ENCODE results near the gene ARHGAP24. TPM values are rescaled to one million over a fixed set of nuclear protein-coding genes. Genes with fewer than 3 reads are reported as not detected.

The ARHGAP24 gene
- total RNA-seq, 1 experiment from 2014 or later, result 1.3 TPM

GRCh38 chr4:85769009-85769408 is 294.1 kb downstream of the ARHGAP24 start:
- no peak for DNase-seq (ENCODE audit: extremely low read depth, low read depth)

DNA sequence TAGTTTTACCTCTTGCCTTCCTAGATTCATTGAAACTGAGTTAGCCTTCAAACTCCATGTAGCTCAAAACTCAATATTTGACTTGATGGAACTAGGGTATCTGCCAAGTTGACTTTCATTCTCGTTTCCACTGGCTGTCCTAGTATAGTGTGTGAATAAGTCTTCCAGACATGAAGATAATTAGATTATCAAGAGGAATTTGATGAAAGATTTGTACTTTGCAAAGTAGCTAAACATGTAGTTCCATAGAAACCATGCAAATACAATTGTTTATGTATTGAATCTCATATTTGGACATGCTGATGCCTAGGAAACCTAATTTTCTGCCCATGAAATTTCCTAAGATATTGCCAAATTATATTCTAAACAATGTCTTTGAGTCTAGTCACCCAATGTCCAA is 297.5 kb downstream of the ARHGAP24 start:
- no peak for DNase-seq (ENCODE audit: extremely low read depth, low read depth)

DNA sequence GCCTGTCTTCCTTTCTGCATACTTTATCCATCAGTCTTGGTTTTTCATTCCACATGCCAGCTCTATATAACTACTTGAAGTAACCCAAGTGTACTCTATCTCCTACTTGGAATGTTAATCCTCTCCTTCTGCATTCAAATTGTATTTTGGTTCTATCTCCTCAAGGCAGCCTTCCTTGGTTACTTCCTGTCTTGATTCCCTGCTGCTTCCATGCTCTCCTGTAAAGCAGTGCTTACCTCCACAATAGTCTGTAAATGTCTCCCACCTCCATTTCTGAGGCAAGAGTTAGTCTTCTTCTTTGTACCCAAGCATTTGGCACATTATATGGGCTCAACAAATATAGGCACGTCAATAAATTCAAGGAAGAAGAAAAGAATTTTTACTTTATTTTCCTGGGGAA is 298.4 kb downstream of the ARHGAP24 start:
- DNase-seq (ENCODE audit: extremely low read depth, low read depth), result no peak

GRCh38 chr4:85774000-85774399 is 299.1 kb downstream of the ARHGAP24 start:
- no peak for DNase-seq (ENCODE audit: extremely low read depth, low read depth)

DNA sequence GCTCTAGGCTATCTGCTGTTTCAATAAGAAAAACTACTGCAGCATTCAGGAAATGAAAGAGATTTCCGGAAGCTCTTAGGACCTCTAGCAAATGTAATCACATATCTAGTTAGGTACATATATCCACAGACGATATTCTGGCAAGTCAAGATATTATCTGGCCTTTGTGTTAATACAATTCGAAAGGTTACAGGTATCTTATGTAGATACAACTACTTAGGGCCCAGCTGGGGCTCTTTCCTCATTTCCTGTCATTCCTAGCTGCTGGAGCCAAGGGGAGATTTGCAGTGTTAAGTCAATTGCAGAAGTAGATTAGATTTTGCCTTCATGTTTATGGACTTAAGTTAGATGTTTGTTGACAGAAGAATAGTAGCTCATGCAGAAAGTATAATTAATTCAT is 299.5 kb downstream of the ARHGAP24 start:
- no peak for DNase-seq (ENCODE audit: extremely low read depth, low read depth)

DNA sequence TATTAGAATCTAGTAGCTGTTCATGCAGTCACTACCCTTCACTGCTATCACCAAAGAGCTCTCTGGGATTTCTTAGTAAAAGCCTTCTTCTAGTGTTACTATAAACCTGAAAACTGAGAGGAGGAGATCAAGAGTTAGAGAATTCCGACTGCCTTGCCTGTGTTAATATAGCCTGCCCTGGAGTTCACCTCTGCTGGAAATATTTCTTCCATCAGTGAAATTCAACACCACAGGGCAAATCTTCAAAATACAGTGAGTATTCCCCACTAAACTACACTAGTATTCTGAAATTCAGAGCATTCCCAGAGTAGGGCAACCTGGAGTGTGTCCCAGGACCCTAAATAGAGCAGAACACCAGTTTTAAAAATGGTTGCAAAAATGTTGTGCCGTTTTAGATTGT is 301.1 kb downstream of the ARHGAP24 start:
- no peak for DNase-seq (ENCODE audit: extremely low read depth, low read depth)

DNA sequence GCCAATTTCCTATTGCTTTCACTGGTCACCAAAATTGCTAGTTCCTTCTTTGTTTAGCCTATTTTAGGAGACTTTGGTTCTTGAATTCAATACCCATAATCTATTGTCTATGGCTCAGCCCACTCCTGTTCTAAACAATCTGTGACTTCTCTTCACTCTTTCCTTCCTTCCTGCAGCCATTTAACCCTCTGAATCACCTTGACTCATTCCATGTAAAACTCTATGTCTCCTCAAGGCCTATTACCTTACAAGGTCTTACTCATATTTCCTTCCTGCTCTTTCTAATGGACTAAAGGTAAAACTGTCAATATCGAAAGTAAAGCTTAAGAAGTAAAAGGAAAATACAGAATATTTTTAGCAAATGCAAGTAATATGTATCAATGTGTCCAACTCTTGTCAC is 301.6 kb downstream of the ARHGAP24 start:
- DNase-seq (ENCODE audit: extremely low read depth, low read depth), result no peak

DNA sequence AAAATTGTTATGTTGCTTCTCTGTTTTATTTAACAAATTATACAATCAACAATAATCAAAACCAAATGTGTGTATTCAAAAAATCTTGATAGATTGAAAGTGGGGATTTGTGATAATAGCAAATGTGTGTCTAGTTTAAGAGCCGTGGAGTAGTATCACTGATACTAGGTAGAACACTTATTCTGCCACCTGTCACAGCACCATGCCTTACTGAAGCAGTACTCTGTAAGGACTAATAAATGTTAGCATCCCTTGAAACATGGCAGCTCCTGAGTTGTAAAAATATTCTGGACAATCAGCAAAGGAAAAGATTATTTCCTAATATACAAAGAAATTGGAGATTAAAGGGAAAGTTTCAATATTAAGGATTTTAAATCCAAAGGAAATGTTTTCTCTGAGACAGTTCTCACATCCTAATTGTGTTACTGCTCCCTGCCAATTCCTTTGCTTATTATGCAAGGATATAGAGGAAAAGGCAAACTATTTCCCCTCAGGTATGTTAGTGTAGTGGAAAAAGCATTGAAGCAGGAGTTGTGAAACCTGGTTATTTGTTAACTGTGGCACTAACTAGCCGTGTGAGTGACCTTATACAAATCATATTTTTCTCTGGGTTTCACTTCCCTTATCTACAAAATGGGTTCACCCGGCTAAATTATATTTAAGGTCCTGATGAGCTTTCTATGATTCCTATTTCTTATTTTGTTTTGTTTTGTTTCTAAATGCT is 303.1 kb downstream of the ARHGAP24 start:
- no peak for DNase-seq (ENCODE audit: extremely low read depth, low read depth)

DNA sequence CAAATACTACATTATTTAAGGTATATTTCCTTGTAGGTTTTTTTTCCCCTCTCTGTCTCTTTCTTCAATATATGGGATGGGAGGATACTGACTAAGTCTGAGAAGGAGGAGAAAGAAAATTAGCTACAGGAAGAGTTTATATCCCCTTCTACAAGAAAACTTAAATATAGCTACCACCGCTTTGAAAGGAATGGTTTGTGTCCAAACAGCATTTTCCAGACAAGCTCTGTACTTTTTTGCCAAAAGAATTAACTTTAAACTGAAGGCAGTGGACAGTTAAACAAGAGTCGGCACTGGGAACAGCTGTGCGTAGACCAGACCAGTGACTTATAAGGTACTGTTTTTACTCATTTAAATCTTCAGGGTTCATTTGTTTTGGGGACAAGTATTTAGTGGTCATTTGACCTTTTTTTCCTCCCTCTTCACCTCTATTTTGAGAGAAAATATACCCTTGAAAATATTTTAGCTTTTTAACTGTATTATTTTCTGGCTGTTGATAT is 303.7 kb downstream of the ARHGAP24 start:
- no peak for DNase-seq (ENCODE audit: extremely low read depth, low read depth)

DNA sequence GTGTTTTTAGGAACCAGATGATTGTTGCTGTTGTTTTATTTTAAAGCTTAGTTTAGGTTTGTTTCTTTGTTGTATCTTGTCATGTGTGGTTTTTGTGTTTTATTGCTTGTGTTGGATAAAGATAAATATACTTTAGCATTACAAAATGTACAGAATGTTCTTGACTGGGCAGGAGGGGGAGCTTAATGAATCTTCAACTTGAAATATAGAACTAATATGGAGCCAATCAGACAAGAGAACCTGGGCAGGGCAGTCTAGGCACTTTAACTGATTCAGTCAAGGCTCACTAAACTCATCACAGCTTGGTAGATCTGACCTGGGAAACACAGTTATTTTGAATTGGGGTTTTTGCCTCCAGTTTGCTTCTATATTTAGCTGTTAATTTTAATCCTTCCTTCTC is 304.2 kb downstream of the ARHGAP24 start:
- no peak for DNase-seq (ENCODE audit: extremely low read depth, low read depth)

GRCh38 chr4:85780664-85781063 is 305.7 kb downstream of the ARHGAP24 start:
- DNase-seq (ENCODE audit: extremely low read depth, low read depth), result no peak

DNA sequence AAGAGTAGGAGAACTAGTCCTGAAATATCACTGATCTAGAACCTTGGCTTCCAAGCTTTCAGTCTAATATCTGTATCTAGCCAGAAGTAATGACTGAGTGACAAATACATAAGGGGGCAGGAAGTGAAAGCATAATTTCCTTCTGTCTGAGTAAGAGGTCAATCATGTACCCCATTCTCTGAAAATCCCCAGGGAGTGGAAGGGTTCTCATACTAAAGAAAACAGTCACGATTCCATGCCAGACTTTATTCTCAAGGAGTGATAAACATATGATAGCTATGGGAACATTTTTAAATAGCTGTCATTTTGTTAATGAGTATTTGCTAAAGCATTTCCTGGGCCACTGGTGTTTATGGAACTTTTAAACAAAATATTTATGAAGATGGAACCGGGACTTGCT is 308.5 kb downstream of the ARHGAP24 start:
- DNase-seq (ENCODE audit: extremely low read depth, low read depth), result no peak

DNA sequence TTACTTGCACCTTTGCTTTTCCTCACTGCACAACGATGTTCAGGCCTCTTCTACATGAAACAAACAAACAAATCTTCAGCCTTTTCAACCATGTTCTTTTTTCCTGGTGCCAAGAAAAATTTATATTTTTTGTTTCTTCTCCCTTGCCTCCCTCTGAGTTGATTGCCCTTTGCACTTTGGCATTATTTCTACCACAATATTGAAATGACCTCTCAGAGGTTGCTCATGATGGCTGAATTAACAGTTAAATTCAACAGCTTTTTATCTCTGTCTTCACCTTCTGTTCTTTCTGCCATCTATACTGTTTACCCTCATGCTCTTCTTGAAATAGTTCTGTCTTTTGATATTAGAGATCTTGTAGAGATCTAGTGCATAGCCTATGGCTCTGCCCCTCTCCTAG is 308.9 kb downstream of the ARHGAP24 start:
- DNase-seq (ENCODE audit: extremely low read depth, low read depth), result no peak

- no peak for DNase-seq (ENCODE audit: extremely low read depth, low read depth)
Measured at GRCh38 chr4:85784348-85784747, 309.4 kb downstream of the ARHGAP24 start.

GRCh38 chr4:85784947-85785346 is 310.0 kb downstream of the ARHGAP24 start:
- no peak for DNase-seq (ENCODE audit: extremely low read depth, low read depth)

DNA sequence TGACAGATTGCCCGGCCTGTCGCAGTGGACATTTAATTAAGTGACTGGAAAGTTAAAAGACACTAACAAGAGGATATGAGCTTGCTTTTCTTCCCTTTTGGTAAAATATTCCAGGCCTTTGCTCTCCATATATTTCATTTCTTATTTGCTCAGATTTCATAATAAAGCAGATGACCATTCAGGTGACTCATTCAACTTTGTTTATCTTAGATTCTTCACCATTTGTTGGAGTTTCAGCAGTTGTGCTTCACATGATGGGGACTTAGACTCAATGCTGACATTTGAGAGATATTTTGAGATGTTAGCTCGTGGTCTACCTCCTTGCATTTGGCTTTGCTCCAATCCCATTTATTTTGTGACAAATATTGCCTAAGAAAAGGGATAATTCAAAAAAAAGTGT is 312.2 kb downstream of the ARHGAP24 start:
- no peak for DNase-seq (ENCODE audit: extremely low read depth, low read depth)

DNA sequence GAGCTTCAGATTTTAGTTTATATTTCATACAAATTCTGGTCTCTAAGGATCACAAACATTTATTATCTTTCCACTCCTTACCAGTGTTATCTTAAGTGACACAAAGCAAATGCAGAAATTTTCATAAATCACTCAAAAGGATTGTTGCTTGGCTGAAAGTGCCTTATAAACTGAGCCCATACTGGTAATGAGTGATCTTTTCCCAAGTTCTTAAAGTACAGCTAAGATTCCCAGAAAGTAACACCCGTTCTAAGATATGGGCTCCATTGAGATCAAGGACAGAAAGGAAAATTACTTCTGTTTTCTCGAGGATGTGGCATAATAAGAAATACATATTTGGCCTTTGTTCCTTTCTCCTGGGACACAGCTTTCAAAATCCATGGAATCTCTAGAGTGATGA is 313.7 kb downstream of the ARHGAP24 start:
- no peak for DNase-seq (ENCODE audit: extremely low read depth, low read depth)

DNA sequence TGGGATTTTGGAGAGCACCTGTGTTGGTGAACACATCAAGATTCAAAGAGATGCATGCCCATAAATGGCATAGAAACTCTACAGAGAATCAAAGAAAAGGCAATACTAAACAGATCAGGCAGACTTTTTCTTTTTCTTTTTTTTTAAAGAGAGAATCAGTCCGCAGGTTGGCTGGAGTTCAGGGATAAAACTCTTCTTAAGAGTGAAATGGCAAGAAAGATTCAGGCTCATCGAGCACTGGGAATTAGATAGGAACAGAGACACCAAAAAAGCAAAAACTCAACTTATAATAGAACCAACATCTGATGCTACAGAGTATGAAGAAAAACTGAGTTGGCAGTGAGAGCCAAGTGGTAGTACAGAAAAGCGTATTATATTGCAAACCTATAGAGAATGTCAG is 314.3 kb downstream of the ARHGAP24 start:
- no peak for DNase-seq (ENCODE audit: extremely low read depth, low read depth)

DNA sequence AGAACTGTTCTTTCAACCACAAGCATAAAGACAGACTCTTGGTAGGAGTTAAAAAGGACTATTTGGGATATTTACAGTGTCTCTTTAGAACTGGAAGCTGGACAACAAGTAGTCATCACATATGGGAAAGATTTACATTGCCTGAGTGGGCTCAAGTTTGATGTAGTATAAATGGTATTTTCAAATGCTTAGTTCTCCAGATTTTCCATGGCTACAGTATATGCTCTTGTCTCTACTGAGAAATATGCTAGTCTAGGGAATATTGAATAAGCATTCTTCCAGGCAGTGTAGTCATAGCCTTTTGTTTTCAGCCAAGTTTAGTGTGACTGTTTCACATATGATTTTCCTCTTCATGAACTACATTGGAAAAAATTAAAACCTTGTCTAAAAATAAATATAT is 315.6 kb downstream of the ARHGAP24 start:
- DNase-seq (ENCODE audit: extremely low read depth, low read depth), result no peak

- no peak for DNase-seq (ENCODE audit: extremely low read depth, low read depth)
Measured at GRCh38 chr4:85792376-85793232, 317.7 kb downstream of the ARHGAP24 start.

DNA sequence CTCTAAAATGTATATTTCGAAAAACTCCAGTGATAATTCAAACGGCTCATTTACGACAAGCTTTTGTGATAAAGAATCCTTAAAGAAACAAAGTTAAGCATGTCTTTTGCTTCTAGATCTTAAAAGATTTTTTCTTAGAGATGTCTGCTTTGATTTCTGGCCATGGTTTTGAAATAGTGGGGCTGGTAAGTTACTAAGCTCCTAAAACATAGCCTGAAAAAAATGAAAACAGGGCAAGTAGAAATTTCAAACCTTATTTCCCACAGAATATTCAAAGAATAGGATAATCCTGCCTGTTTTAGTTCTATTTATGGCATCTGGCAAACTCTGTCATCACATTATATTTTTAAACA is 318.3 kb downstream of the ARHGAP24 start:
- DNase-seq (ENCODE audit: extremely low read depth, low read depth), result no peak
